Measurements from ENCODE around the gene MAGI1. TPM values are rescaled to one million over a fixed set of nuclear protein-coding genes. Genes with fewer than 3 reads are reported as not detected.

Gene MAGI1
- polyA plus RNA-seq, 1 experiment, result 14.2 TPM

DNA sequence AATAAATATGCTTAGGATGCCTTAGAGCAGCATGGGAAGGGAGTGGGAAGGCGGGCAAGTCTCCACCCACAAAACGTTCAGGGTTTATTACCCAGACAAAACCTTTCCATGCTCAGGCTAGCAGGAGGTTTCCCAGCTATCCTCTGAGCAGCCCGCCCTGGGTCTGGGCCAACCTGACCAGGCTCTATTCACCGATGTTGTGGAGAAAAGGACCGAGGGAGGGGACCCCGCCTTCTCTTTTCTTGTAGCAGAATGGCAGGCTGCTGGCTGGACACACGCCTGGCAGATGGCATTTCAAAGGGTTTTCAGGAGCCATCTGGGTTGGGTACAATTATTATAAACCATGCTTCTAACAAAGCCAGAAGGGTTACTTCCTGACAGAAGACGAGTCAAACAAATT is 540.9 kb downstream of the MAGI1 start:
- Histone ChIP-seq H3K27me3 (ENCODE audit: control insufficient read depth, insufficient read depth, low read length) (no peaks in the 10 kb centered on the region), H3K4me3 (ENCODE audit: low read depth, low read length) (no peak overlapping the region), H3K27ac (ENCODE audit: low read depth, low read length) (no peak overlapping the region), H3K9me3 (ENCODE audit: control insufficient read depth, insufficient read depth, low read length) (no peaks in the 10 kb centered on the region)
- TF ChIP-seq, protein P1, sequence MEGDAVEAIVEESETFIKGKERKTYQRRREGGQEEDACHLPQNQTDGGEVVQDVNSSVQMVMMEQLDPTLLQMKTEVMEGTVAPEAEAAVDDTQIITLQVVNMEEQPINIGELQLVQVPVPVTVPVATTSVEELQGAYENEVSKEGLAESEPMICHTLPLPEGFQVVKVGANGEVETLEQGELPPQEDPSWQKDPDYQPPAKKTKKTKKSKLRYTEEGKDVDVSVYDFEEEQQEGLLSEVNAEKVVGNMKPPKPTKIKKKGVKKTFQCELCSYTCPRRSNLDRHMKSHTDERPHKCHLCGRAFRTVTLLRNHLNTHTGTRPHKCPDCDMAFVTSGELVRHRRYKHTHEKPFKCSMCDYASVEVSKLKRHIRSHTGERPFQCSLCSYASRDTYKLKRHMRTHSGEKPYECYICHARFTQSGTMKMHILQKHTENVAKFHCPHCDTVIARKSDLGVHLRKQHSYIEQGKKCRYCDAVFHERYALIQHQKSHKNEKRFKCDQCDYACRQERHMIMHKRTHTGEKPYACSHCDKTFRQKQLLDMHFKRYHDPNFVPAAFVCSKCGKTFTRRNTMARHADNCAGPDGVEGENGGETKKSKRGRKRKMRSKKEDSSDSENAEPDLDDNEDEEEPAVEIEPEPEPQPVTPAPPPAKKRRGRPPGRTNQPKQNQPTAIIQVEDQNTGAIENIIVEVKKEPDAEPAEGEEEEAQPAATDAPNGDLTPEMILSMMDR (IDR thresholded peaks at IDR 0.05; ENCODE audit: low read depth, low read length), result no peak
- ChIA-PET CTCF (no interaction called here), POLR2A (no interaction called here)
- no peak for DNase-seq (ENCODE audit: low read depth, low spot score)

DNA sequence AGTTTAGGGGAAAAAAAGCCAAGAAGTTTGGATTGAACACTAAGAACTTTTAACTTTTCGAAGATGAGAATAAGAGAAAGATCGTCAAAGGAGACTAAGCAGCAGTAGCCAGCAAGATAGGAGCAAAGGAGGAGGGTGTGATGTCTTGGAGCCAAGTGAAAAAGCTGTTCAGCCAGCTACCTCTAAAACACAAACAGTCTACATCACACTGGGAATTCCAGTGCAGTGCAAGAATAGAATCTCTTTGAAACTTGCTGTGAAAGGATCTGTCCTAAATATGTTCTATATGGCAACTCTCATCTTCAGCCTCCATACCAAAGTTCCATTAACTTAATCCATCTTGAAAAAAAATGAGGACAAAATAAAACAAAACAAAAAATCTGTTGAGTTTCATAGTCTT is 541.5 kb downstream of the MAGI1 start:
- CTCF ChIA-PET, result no interaction called here
- Histone ChIP-seq H3K4me3 (ENCODE audit: low read depth, low read length) (no peak overlapping the region), H3K27me3 (ENCODE audit: control insufficient read depth, insufficient read depth, low read length) (no peaks in the 10 kb centered on the region), H3K9me3 (ENCODE audit: control insufficient read depth, insufficient read depth, low read length) (no peaks in the 10 kb centered on the region), H3K27ac (ENCODE audit: low read depth, low read length) (no peak overlapping the region)
- TF ChIP-seq, protein P1 (IDR thresholded peaks at IDR 0.05; ENCODE audit: low read depth, low read length), result no peak
- DNase-seq (ENCODE audit: low read depth, low spot score), result no peak
- POLR2A ChIA-PET, result no interaction called here

DNA sequence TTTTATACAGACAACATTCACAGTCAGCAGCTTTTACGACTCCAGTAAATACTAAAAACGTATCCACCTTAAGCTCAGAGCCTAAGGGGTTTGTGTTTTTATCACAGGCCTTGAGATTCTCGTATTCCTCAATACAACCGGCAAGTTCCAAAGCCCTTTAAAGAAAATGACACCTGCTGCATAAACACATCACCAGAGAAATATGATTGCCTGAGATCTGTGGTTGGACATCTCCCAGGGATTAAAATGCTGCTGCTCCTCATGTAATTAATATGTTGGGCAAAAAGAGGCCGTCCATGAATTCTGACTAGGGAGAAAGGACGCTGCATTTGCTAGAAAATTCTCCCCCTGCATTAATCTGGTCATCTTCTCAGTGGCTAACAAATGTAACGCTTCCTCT is 544.8 kb downstream of the MAGI1 start:
- TF ChIP-seq, protein P1 (IDR thresholded peaks at IDR 0.05; ENCODE audit: low read depth, low read length), result no peak
- Histone ChIP-seq H3K4me3 (ENCODE audit: low read depth, low read length) (no peak overlapping the region), H3K9me3 (ENCODE audit: control insufficient read depth, insufficient read depth, low read length) (no peaks in the 10 kb centered on the region), H3K27ac (ENCODE audit: low read depth, low read length) (no peak overlapping the region), H3K27me3 (ENCODE audit: control insufficient read depth, insufficient read depth, low read length) (no peaks in the 10 kb centered on the region)
- DNase-seq (ENCODE audit: low read depth, low spot score), result no peak
- ChIA-PET CTCF (no interaction called here), POLR2A (interaction anchor here (0.6 kb wide), 1 partner anchor 504 kb away, joined by 3 read pairs; no protein-coding TSS in a partner anchor)

DNA sequence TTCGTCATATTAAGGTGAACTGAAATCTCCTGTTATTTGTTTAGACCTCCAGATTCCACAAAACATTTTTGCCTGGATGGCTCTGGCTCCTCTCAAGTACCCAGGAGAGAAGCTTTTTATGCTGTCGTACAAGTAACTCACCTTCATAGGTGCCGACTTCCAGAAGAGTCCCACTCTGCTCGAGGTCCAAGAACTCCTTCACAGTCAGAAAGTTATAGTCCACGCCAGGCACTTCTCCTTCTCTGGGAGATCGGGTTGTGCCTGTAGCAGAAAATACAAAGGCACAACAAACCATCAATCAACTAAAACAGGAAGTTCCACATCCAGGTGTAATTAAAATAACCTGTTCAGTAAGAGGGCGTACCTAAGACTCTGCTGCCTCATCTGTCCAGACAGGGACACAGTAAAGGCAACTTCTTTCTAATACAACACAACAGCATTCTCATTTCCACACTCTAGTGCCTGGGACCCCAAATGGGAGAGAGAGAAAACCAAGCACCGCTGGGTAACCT is 545.3 kb downstream of the MAGI1 start:
- TF ChIP-seq, protein P1 (IDR thresholded peaks at IDR 0.05; ENCODE audit: low read depth, low read length), result no peak
- no peak for DNase-seq (ENCODE audit: low read depth, low spot score)
- H3K4me3 ChIP-seq (ENCODE audit: low read depth, low read length), result no peak overlapping the region
- H3K27ac ChIP-seq (ENCODE audit: low read depth, low read length), result no peak overlapping the region
- ChIA-PET CTCF (no interaction called here), POLR2A (interaction anchor here (0.6 kb wide), 1 partner anchor 505 kb away, joined by 3 read pairs; no protein-coding TSS in a partner anchor)
- H3K9me3 ChIP-seq (ENCODE audit: control insufficient read depth, insufficient read depth, low read length), result no peaks in the 10 kb centered on the region
- H3K27me3 ChIP-seq (ENCODE audit: control insufficient read depth, insufficient read depth, low read length), result no peaks in the 10 kb centered on the region

DNA sequence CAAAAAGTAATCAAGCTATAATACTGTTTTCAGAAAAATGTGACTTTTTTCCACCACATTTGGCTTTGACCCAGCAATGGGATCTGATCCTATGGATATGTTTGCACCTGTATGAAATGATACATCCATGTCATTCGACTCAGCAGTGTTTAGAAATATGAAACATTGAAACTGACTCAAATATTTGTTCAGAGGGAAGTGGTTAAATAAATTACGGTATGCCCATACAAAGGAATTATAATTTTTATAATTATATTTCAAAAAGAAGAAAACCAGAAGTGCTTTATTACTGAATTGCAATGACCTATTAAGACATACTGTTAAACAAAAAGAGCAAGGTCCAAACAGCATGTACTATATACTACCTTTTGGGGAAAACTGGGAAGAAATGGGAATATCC is 546.5 kb downstream of the MAGI1 start:
- TF ChIP-seq, protein P1 (IDR thresholded peaks at IDR 0.05; ENCODE audit: low read depth, low read length), result no peak
- Histone ChIP-seq H3K27me3 (ENCODE audit: control insufficient read depth, insufficient read depth, low read length) (no peaks in the 10 kb centered on the region), H3K9me3 (ENCODE audit: control insufficient read depth, insufficient read depth, low read length) (no peaks in the 10 kb centered on the region), H3K4me3 (ENCODE audit: low read depth, low read length) (no peak overlapping the region), H3K27ac (ENCODE audit: low read depth, low read length) (no peak overlapping the region)
- POLR2A ChIA-PET, result no interaction called here
- CTCF ChIA-PET, result interaction anchor here (1.2 kb wide), 1 partner anchor 181 kb away, joined by 3 read pairs; no protein-coding TSS in a partner anchor
- no peak for DNase-seq (ENCODE audit: low read depth, low spot score)
